ENCODE data around the gene ATP2A3. TPM values are rescaled to one million over a fixed set of nuclear protein-coding genes. Genes with fewer than 3 reads are reported as not detected.

The ATP2A3 gene
- total RNA-seq, 1 donor from 2014 or later = under 0.01 TPM

- Histone ChIP-seq H3K36me3 (ENCODE audit: control insufficient read depth, insufficient read depth, low read length) (no peaks in the 10 kb centered on the region), H3K4me3 (ENCODE audit: low read depth, low read length) (no peak overlapping the region), H3K27me3 (ENCODE audit: control insufficient read depth, insufficient read depth, low read length) (peaks cover 2% of the 10 kb centered on the region)
- FAIRE-seq (no peak), DNase-seq (ENCODE audit: low read depth) (no peak)
- TF ChIP-seq CTCF (IDR thresholded peaks at IDR 0.05; ENCODE audit: insufficient read depth, low read length, severe bottlenecking) = no peak
These were observed 34.5 kb downstream of the ATP2A3 start for GRCh38 chr17:3929764-3930163.

GRCh38 chr17:3929181-3929580, 35.1 kb downstream of the ATP2A3 start:
- Histone ChIP-seq H3K27me3 (ENCODE audit: control insufficient read depth, insufficient read depth, low read length) (peaks cover 2% of the 10 kb centered on the region), H3K36me3 (ENCODE audit: control insufficient read depth, insufficient read depth, low read length) (no peaks in the 10 kb centered on the region), H3K4me3 (ENCODE audit: low read depth, low read length) (no peak overlapping the region)
- FAIRE-seq (no peak), DNase-seq (ENCODE audit: low read depth) (no peak)
- no peak for TF ChIP-seq CTCF (IDR thresholded peaks at IDR 0.05; ENCODE audit: insufficient read depth, low read length, severe bottlenecking)

GRCh38 chr17:3928406-3928805, 35.8 kb downstream of the ATP2A3 start:
- H3K4me3 ChIP-seq (ENCODE audit: low read depth, low read length) = no peak overlapping the region
- peaks cover 2% of the 10 kb centered on the region for H3K27me3 ChIP-seq (ENCODE audit: control insufficient read depth, insufficient read depth, low read length)
- no peak for TF ChIP-seq CTCF (IDR thresholded peaks at IDR 0.05; ENCODE audit: insufficient read depth, low read length, severe bottlenecking)
- FAIRE-seq (no peak), DNase-seq (ENCODE audit: low read depth) (no peak)
- H3K36me3 ChIP-seq (ENCODE audit: control insufficient read depth, insufficient read depth, low read length) = no peaks in the 10 kb centered on the region

GRCh38 chr17:3927628-3928340, 36.5 kb downstream of the ATP2A3 start:
- DNase-seq (ENCODE audit: low read depth) (no peak), FAIRE-seq (no peak)
- Histone ChIP-seq H3K36me3 (ENCODE audit: control insufficient read depth, insufficient read depth, low read length) (no peaks in the 10 kb centered on the region), H3K27me3 (ENCODE audit: control insufficient read depth, insufficient read depth, low read length) (peaks cover 2% of the 10 kb centered on the region), H3K4me3 (ENCODE audit: low read depth, low read length) (no peak overlapping the region)
- no peak for TF ChIP-seq CTCF (IDR thresholded peaks at IDR 0.05; ENCODE audit: insufficient read depth, low read length, severe bottlenecking)

GRCh38 chr17:3926860-3927627, 37.2 kb downstream of the ATP2A3 start:
- no peak for FAIRE-seq

More at GRCh38 chr17:3926860-3927627, 37.2 kb downstream of the ATP2A3 start:
- no peak overlapping the region for H3K4me3 ChIP-seq (ENCODE audit: low read depth, low read length)
- H3K27me3 ChIP-seq (ENCODE audit: control insufficient read depth, insufficient read depth, low read length) = peaks cover 2% of the 10 kb centered on the region
- no peak for TF ChIP-seq CTCF (IDR thresholded peaks at IDR 0.05; ENCODE audit: insufficient read depth, low read length, severe bottlenecking)
- no peak for DNase-seq (ENCODE audit: low read depth)
- no peaks in the 10 kb centered on the region for H3K36me3 ChIP-seq (ENCODE audit: control insufficient read depth, insufficient read depth, low read length)
